Measurements from ENCODE around the gene FSIP1.

Gene FSIP1

DNA sequence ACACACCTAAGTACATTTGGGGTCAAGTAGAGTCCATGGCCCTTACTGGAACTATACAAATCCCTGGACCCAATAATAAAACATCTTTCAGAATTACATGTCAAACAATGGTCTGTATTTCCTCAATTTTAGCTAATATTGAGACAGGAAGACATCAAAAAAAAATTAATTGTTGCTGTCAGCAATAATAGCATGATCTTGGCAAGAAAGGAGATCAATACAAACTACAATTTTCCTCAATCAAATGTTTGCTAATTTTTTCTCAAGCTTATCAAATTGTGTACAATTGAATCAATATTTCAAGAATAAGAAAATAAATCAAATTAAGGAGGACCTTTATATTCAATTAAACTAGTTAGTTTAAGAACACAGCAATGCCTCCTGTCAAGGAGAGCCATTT, 62.6 kb downstream of the FSIP1 start:
- DNase-seq (ENCODE audit: low read depth in 2 of 2), result no peak

DNA sequence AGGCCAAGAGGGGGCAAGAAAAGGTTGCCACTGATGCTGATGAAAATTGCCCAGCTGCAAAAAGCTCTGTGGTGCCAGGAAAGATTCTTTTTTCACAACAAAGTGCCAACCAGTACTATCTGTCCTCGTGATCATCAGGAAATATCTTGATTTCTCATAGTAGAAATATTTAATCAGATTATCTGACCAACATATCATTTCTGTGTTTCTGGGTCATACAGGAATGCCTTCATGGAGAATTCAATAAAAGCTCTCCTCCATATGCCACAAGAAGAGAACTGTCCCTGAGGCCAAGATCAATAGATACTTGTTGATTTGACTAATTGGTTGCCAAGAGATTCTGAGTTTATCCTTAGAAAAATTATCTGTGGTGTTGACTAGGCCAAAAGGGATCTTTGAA, 63.5 kb downstream of the FSIP1 start:
- no peak for DNase-seq (ENCODE audit: low read depth in 2 of 2)

DNA sequence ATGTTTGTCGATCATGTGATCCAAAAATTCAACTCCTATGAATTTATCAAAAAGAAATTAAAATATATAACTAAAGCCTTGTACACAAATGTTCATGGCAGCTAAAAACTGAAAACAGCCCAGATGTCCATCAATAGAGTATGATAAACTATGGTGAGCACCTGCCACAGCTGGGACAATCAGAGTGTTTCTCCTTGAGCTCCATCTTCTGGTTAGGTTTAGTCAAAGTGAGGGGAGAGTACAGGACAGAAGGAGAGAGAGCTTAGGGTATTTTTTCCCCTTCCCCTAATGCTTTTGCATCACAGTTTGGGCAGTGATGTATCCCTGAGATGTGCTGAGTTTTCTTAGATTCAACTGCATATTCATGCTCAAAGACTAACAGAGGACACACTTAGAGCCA, 65.5 kb downstream of the FSIP1 start:
- DNase-seq (ENCODE audit: low read depth in 2 of 2), result no peak

DNA sequence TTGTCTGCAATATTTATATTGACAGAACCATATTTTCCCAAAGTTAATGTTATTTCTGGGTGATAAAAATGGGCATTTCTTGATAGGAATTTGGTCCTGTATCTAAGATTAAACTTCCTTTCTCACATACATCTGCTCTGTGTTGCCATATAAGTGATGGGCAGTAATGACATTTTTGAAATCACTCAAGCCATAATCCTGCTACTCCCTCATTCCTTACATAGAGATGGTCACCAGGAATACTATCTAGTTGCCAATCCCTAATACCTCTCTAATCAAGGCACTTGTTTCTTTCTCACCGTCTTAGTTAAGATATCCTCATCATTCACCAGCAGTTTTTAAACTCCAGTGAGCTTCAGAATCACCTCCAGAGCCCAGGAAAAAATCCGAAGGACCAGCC, 68.4 kb downstream of the FSIP1 start:
- DNase-seq (ENCODE audit: low read depth in 2 of 2), result no peak

DNA sequence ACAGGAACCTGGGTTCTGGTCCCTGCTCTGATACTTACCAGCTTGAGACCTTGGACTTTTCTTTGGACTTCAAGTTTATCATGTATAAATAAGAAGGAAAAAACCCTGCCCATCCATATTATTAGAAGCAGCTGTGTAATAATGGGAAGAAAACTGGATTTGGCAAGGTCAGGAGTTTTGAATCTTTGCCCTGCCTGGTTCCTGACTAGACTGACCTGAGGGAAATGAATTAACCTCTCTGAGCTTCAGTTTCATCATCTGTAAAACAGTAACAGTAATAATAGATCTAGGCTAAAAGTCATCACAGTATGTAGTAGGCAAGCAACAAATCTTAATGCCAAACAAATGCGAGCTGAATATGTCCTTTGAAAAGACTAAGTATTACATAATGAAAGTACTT, 68.8 kb downstream of the FSIP1 start:
- DNase-seq (ENCODE audit: low read depth in 2 of 2), result no peak

DNA sequence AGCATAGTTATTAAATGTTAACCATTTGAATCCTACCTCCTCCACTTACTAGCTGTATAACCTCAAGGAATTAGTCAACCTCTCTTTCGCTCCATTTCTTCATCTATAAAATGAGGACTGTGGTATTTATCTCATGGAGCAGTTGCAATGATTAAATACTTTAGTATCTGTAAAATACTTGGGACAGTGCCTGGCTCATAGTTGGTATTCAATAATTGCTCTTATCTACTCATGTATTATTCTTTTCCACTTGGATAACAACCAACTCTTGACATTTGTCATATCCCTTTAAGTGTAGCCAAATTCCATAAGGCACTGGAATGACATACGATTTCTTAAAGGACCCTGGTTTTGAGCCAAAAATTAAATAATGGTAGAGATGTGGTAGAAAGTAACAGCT, 72.0 kb downstream of the FSIP1 start:
- no peak for DNase-seq (ENCODE audit: low read depth in 2 of 2)

DNA sequence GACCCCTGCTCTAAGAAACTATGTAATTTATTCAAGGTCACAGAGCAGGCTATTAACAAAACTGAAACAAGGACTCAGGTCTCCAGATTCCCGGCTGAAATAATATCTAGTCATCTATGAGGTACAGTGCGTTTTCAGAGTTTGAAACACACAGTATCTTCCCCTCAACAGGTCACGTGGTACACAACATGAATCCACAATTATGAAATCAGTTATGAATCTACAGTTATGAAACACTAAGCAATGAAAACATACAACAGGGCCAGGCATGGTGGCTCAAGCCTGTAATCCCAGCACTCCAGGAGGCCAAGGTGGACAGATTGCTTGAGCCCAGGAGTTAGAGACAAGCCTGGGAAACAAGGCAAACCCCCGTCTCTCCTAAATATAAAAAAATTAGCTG, 72.7 kb downstream of the FSIP1 start:
- no peak for DNase-seq (ENCODE audit: low read depth in 2 of 2)

DNA sequence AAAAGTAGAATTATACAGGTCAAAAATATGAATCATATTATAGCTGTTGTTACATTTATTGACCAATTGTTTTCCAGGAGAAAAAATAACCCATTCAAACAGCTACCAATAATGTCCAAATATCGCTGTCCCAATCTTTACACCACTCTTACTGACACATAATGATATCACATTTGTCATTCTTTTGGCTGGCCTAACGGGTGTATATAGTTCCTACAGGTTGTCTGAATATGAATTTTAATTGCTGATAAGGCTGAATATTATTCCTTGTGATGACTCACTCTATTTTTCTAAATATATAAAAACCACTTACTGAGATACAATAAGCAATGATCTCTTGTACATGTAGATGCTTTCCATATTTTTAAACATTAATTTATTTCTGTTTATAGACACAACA, 76.4 kb downstream of the FSIP1 start:
- no peak for DNase-seq (ENCODE audit: low read depth in 2 of 2)

DNA sequence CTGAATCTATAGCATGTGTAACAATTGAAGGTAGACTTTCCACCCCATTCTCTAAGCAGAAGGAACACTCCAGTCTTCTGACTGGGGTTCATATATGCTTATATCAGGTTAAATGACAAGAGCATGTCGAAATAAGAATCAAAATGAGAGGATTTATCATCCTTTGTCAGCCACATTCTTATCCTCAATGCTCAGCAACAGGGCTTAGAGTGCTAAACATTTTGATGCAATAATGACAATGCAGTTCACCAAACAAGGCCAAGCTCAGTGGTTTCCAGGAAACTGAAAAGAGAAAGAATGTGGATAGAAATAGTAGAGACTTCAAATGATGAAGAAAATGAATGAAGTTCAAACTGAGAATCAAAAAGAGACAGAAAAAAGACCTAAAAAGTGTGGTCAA, 78.0 kb downstream of the FSIP1 start:
- DNase-seq (ENCODE audit: low read depth in 2 of 2), result no peak

DNA sequence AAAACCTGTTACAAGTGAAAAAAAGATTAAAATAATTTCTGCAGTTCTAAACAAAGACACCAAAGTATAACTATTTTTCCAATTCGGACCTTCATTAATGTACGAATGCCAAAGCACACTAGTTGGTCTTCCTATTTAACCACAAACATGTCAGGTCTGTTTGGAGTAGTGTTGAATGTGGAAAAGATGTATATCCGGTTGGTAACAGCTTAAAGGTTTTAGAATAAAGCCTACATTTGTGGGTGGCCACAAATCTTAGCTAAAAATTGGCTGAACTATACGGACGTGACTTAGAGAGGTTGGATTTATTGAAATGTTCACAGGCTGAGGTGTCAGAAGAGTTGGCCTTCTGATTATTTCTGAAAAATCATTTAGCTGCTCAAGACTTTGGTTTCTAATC, 78.4 kb downstream of the FSIP1 start:
- DNase-seq (ENCODE audit: low read depth in 2 of 2), result no peak

DNA sequence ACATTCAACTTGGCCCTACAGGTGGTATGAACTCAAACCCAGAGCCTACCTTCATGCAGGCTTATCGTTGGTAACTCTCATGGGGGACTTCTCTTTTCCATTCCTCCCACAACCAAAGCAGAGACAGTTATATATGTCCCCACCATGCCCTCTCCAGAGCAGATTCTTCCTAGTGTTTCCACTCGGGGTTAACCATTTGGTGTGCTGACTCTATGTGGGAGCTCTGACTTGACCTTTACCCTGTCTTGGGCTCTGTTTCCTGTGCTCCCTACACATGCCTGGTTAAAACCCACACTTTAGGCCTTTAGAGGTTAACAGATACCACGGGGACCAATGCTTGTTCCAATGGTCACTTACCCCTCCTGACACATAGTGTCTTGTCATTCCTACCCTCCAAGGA, 80.7 kb downstream of the FSIP1 start:
- no peak for DNase-seq (ENCODE audit: low read depth in 2 of 2)

DNA sequence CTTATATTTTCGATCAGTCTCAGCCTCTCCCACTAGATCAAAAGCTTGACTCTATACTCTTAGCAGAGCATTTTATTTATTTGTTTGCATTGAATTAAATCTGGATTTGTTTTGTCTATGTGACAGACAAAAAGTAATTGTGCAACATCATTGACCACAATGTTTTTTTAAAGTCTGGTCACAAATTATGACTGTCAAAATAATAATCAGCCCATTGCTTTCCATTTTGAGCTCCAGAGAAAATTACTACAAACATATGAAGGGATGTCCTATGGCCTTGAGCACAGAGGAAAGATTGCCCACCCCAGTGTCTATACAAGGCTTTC, 82.3 kb downstream of the FSIP1 start:
- DNase-seq (ENCODE audit: low read depth in 2 of 2), result no peak

DNA sequence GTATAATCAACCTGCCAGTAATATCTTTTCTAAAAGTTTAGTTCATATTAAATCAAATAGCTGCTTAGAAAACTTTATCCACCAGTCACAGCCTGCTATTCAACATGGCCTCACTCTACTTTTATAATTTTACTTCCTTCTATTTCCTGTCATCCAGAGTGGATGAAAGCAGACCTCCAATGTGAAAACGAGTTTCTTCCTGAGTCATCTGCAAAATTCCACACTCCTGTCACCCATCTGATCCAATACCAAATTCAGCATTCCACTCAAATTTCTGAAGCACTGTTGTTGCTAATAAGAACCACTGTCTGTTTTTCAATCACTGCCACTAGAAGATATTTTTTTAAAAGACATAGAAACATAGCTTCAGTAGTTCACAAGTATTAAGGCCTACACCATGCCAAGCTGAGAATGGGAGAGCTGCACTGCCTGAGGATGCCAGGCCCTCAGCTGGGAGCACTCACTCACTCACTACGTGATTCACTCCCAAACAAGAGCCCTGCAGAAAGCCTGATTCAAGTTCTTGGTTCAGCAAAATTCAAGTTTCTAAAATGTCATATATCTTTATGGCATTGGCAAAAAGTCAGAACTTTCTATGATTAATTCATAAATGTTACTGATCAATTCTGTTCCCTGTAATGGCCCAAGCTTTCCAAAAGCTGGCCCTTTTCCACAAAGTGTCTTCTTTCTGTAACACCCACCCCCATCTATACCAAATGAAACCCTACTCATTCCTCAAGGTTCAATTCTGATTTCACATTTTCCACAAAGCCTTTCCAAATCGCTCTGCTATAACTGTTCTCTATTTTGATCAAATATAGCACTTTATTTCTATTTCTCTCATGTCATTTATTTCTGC, 82.9 kb downstream of the FSIP1 start:
- DNase-seq (ENCODE audit: low read depth in 2 of 2), result no peak

DNA sequence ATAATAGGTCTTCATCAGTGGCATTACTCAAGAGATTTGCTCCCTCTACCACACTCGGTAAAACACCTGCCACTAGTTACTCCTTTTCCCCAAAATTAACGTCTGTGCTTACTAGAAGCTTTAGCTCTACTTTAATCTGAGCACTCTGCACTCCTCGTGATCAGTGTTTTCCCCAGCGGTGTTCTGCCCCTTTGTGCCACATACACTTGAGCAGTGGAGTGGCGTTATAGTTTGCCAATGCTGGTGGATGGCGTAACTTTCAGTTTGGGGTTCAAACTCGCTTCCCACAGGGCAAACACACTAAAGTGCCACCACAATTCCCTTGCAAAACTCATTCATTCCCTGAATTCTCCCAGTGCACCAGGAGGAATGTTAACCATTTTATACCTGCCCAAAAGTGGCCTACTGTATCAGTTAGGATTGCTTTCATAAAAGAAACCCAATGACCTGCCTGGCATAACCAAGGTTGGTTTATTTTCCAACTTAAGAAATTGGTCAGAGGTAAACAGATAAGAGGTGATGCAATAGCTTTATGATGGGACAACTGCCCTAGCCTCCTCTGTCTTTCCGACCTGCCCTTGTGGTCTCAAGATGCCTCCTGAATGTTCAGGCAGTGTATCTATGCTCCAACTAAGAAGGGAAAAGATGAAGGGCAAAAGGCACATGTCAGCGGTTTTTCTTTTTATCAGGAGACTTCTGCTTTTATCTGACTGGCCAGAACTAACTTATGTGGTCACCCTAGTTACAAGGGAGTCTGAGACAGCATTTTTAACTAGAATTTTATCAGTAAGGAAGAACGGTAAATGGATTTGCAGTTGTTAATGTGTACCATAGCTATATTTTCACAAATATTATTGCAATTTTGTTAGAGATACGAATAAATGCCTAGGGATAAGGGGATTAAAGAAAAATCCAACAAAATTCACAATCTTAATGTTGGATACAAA, 83.9 kb downstream of the FSIP1 start:
- no peak for DNase-seq (ENCODE audit: low read depth in 2 of 2)

DNA sequence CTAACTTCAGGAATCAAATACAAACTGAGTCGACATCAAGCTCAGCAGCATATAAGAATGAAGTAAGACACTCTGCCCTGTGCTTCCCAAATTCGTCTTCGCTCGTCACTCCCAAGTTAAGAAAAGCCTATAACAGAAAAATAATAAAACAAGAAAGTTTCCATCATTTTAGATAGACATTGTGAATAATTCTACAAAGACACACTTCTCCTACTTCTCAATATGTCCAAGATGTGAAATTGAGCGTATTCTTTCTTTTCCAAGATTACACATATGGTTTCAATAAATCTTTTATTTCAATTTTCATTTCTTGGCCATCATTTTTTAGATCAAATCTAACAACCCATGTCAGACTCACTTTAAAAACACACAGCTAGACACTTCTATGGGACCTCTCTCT, 85.1 kb downstream of the FSIP1 start:
- DNase-seq (ENCODE audit: low read depth in 2 of 2), result no peak

DNA sequence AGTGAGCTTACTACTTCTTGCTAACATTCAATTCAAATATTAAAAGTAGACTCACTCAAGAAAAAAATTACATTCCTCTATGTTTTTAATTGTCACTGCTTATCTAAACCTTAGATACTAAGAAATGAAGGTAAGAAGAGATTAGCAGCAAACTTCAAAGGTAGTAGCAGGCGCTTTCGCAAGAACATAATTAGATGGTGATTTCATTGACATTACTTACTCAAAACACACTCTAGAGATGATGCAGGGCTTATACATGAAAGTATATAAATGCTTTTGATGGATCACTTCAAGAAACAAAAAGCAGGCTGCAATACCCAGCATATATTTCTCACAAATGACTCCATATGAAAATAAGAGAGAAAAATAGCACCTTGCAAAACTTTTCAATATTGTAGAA, 86.8 kb downstream of the FSIP1 start:
- no peak for DNase-seq (ENCODE audit: low read depth in 2 of 2)

DNA sequence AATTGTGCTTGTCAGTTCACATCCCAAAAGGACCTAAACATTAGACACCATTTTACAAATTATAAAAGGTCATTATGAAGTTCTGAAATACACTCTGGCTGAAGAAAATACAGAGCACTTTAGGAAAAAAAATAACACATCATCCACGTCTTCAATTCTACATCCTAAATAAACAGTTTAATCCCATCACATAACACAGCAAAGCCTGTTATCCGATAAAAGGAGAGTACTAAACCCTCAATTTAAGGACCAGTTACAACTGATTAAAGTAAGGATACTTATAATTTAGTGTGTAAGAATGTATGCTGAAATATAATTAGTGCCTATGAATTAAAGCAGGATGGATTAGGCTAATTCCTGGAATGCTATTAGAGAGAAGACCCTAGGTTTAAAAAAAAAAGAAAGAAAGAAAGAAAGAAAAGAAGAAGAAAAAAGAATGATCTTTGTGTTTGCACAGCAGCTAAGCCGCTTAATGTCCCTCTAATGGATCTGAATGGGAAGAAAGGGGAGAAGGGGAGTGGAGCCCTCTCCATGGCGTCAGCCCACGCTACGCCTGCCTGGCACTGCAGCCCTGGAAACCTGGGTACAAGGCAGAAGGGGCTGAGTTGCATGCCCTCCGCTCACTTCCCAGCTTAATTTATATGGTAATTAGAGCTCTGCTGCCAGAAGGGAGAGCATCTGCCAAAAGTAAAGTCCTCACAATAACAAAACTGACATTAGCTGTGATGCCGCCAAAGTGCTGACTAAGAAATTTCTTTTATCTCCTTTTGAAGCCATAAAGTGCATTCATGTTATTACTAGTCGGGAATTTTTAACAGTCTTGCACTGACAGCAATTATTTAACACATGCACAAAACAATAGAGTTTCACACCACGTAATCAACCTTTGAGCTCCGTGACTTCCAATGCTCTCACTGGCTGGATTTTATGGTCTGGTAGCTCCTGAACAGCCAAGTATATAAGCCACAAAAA, 90.0 kb downstream of the FSIP1 start:
- DNase-seq (ENCODE audit: low read depth in 2 of 2), result no peak

DNA sequence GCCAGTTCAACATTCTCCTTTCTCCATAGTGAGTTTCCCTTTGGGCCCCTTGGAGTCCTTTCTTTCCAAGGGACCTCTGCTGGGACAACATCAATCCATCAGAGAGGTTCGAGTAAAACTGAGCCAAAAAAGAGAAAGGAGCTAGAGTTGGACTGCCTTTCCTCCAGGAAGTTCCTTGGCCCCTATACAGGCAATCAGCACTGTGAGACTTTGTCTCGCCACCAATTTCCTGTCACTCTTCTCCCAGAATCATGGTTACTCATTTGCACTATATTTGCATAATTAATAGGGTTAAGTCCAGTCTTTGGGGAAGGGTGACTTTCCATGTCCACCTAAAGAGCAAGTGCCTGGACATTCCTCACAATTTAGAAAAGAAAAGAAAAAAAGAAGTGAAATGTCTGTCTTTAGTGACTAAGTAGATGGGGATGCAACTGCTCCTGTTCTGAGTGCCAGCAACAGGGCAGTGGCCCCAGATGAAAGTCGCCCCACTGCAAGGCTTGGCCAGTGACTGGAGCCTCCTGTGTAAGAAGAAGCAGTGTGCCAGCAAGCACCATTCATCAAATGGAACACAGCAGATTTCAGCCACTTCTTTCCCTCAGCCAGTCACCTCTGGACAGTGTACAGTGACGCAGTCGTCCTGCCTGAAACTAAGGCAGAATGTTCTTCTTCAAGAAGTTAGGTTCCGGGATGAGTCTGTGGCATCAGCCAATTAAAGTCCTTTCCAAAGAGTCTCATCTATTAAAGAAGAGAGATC, 91.6 kb downstream of the FSIP1 start:
- no peak for DNase-seq (ENCODE audit: low read depth in 2 of 2)

DNA sequence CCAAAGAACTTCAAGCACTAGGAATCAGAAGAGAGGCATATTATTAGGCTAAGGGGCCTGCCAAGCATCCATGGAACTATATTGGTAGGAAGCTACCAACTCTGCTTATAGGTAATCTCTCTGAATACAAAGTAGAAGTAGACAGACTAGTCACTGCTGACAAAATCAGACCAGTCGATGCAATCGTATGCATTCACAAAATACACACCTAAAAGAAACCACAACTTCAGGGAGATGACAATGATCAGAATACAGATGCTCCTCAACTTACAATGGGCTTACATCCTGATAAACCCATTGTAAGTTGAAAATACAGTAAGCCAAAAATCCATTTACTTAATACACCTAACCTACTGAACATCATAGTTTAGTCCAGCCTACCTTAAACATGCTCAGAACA, 94.7 kb downstream of the FSIP1 start:
- DNase-seq (ENCODE audit: low read depth in 2 of 2), result no peak

DNA sequence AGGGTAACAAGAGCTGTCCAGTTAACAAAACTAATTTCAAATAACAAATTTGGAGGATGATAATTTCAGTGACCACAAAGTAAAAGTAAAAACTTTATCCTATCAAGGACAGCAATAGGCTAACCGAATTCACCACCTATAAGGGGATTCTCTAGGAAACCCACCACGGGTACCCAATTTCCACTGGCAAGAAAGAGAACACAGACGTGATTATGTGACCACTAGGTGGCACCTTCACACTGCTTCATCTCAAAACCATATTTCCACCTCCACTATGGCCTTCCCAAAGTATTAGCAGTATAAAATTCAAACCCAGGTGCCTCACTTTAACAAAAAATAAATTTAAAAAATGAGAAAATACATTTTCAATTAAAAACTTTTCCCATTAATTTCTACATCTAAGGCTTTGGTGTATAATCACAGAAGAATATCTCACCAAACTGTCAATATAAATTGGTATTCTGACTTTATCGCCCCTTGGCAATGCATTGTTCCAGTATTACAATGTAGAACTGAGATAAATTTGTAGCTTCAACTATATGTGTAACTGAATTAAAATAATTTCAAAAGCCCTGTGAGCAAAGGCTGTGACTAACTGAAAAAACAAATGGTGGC, 96.5 kb downstream of the FSIP1 start:
- peak; percentile 4 to 11 for DNase-seq (ENCODE audit: low read depth in 2 of 2)

DNA sequence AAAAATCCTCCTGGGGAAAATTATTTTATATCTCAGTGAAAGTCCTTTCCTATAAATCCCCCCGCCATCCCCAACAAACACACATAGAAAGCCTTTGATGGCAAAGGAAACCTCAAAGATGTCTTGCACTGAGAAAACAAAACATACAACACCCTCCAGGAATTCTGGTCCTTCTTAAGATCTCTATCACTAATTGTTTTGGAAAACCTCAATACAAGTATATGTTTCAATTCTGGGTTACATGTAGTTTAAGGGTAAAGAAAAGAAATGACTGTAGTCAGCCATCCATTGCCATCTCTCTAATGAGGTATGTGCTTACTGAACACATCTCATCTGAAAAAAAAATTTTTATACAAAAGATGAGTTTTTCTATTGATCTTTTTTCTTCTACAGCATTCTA, 97.3 kb downstream of the FSIP1 start:
- no peak for DNase-seq (ENCODE audit: low read depth in 2 of 2)

Data from stimulated activated CD4-positive, alpha-beta T cell treated with anti-CD3 and anti-CD28 coated beads, Interleukin-4, amount 100 ng/mL, for 48 hours (primary cell).